HEK293T (cell line): ENCODE results near the gene HMX1.

Experiments
- CTCF ChIA-PET: fragments of 350-600 bp; formaldehyde crosslinking; extraction: SDS; loops from one replicate; lab custom pipeline; 2021; ENCODE audit warnings: antibody characterized with exemption, inconsistent platforms; lab: Yijun Ruan, JAX
- POLR2A ChIA-PET: fragments of 350-600 bp; formaldehyde crosslinking; extraction: SDS; loops from one replicate; lab custom pipeline; 2020; ENCODE audit warnings: antibody characterized with exemption, inconsistent platforms; lab: Yijun Ruan, JAX
- DNase-seq: peaks from one replicate; pipeline ENCODE4 v3.0.0; 2012; ENCODE audit warnings: mixed read lengths; ENCODE audit errors: extremely low spot score
- ARNT ChIP-seq: fragments of 450-650 bp; IDR thresholded peaks from 2 replicates; pipeline ENCODE4 v1.6.1; 2017; ENCODE audit warnings: mild to moderate bottlenecking
- BHLHE40 ChIP-seq: fragments of 450-650 bp; IDR thresholded peaks from 2 replicates; pipeline ENCODE4 v1.6.1; 2016; ENCODE audit warnings: mild to moderate bottlenecking, moderate library complexity, borderline replicate concordance
- CTBP1 ChIP-seq: fragments of 450-650 bp; IDR thresholded peaks from 2 replicates; pipeline ENCODE4 v1.6.1; 2016; ENCODE audit warnings: borderline replicate concordance
- ELF4 ChIP-seq: fragments of 450-650 bp; IDR thresholded peaks from 2 replicates; pipeline ENCODE4 v1.6.1; 2017; ENCODE audit warnings: antibody characterized with exemption
- FOXA1 ChIP-seq: fragments of 450-650 bp; IDR thresholded peaks from 2 replicates; pipeline ENCODE4 v1.6.1; 2016; ENCODE audit warnings: mild to moderate bottlenecking
- FOXK2 ChIP-seq: fragments of 450-650 bp; IDR thresholded peaks from 2 replicates; pipeline ENCODE4 v1.6.1; 2016; ENCODE audit warnings: mild to moderate bottlenecking
- FOXM1 ChIP-seq: fragments of 450-650 bp; IDR thresholded peaks from 2 replicates; pipeline ENCODE4 v1.6.1; 2017; ENCODE audit warnings: mild to moderate bottlenecking, borderline replicate concordance
- HDGF ChIP-seq: fragments of 450-650 bp; IDR thresholded peaks from 2 replicates; pipeline ENCODE4 v1.6.1; 2017; ENCODE audit warnings: antibody characterized with exemption, borderline replicate concordance
- L3MBTL2 ChIP-seq: fragments of 450-650 bp; conservative IDR thresholded peaks from 2 replicates; pipeline ENCODE4 v1.6.1; 2016; ENCODE audit warnings: mild to moderate bottlenecking
- LEF1 ChIP-seq: fragments of 450-650 bp; IDR thresholded peaks from 2 replicates; pipeline ENCODE4 v1.6.1; 2017; ENCODE audit warnings: mild to moderate bottlenecking, borderline replicate concordance
- NFRKB ChIP-seq: fragments of 450-650 bp; IDR thresholded peaks from 2 replicates; pipeline ENCODE4 v1.6.1; 2016; ENCODE audit warnings: mild to moderate bottlenecking, moderate library complexity
- SP1 ChIP-seq: fragments of 450-650 bp; IDR thresholded peaks from 2 replicates; pipeline ENCODE4 v1.6.1; 2017
- SUZ12 ChIP-seq: fragments of 450-650 bp; IDR thresholded peaks from 2 replicates; pipeline ENCODE4 v1.6.1; 2016; ENCODE audit warnings: mild to moderate bottlenecking
- TARDBP ChIP-seq: fragments of 450-650 bp; IDR thresholded peaks from 2 replicates; pipeline ENCODE4 v1.6.1; 2016
- ZNF384 ChIP-seq: fragments of 450-650 bp; IDR thresholded peaks from 2 replicates; pipeline ENCODE4 v1.6.1; 2016
- TF ChIP-seq, protein P1 (sequence below): fragments of 450-650 bp; IDR thresholded peaks from 2 replicates; pipeline ENCODE4 v1.6.1; 2016

HMX1 gene

DNA sequence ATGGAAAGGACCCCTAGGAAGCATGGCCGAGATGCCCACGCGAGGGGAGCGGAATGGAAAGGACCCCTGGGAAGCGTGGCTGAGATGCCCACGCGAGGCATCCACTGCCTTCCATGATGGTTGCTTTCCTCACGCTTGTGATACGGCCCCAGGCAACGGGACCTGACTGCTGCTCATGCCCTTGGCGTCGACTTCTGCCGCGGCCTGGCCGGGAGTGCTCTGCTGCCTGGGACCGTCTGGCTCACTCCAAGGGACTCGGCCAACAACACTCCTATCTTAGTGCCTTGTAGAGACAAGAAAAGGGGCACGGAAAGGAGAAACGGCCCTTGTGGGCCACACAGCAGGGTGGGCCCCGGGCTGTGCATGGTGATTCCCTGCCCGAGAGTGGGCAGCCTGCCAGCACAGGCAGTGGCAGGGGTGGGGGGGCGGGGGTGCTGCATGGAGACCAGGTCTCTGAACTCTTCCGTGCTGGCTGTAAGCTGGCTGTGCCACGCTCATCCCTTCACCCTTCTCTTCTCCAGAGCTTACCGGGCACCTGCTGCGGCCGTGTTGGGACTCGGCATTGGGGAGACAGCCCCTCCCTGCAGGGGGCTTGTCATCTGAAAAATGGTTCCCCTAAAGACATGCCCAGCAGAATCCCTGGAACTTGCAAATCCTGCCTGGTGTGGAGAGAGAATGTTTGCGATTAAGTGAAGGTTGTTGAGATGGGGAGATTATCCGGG is 38.6 kb upstream of the HMX1 start:
- no peak for DNase-seq
- CTCF ChIA-PET = interaction anchor here (1.5 to 2.6 kb wide), 2 partner anchors 8 to 222 kb away, joined by 4 to 6 read pairs; no protein-coding TSS in a partner anchor
- TF ChIP-seq FOXA1 = no peak
- no peak for TF ChIP-seq CTBP1
- no peak for TF ChIP-seq ZNF384
- no peak for TF ChIP-seq HDGF
- no peak for TF ChIP-seq BHLHE40
- no peak for TF ChIP-seq FOXM1
- no peak for TF ChIP-seq SP1
- no peak for TF ChIP-seq TARDBP
- TF ChIP-seq FOXK2 = no peak
- no peak for TF ChIP-seq NFRKB
- no peak for TF ChIP-seq L3MBTL2
- no peak for TF ChIP-seq ARNT
- TF ChIP-seq, protein P1, sequence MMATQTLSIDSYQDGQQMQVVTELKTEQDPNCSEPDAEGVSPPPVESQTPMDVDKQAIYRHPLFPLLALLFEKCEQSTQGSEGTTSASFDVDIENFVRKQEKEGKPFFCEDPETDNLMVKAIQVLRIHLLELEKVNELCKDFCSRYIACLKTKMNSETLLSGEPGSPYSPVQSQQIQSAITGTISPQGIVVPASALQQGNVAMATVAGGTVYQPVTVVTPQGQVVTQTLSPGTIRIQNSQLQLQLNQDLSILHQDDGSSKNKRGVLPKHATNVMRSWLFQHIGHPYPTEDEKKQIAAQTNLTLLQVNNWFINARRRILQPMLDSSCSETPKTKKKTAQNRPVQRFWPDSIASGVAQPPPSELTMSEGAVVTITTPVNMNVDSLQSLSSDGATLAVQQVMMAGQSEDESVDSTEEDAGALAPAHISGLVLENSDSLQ = no peak
- TF ChIP-seq SUZ12 = no peak
- TF ChIP-seq LEF1 = no peak
- TF ChIP-seq ELF4 = no peak
- POLR2A ChIA-PET = no interaction called here

DNA sequence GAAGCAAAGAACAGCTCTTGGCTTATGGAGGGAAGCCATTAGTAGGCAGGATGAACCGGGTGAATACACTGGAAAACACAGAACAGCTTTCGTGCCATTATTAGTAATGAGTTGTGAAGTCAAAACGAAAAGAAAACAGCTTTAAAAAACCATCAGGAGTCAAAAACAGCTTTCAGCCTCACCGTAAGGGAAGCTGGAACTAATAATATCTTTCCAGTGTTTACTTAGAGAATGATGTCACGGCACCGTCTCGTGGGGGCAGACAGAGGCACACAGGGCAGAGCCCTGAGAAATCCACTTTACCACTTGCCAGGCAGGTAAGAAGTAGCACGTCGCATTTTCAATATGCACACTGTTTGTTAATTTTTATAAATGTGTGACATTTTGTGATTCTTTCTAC is 37.9 kb upstream of the HMX1 start:
- ChIA-PET CTCF (interaction anchor here (0.6 to 2.6 kb wide), 5 partner anchors 9 to 259 kb away, joined by 3 to 6 read pairs (median 3); no protein-coding TSS in a partner anchor), POLR2A (no interaction called here)
- DNase-seq = no peak
- TF ChIP-seq FOXA1 (no peak), ZNF384 (no peak), CTBP1 (no peak), L3MBTL2 (no peak), HDGF (no peak), NFRKB (no peak), SUZ12 (no peak), ELF4 (no peak), LEF1 (no peak), FOXK2 (no peak), ARNT (no peak), TARDBP (no peak), FOXM1 (no peak), BHLHE40 (no peak)
- TF ChIP-seq, protein P1 = no peak

DNA sequence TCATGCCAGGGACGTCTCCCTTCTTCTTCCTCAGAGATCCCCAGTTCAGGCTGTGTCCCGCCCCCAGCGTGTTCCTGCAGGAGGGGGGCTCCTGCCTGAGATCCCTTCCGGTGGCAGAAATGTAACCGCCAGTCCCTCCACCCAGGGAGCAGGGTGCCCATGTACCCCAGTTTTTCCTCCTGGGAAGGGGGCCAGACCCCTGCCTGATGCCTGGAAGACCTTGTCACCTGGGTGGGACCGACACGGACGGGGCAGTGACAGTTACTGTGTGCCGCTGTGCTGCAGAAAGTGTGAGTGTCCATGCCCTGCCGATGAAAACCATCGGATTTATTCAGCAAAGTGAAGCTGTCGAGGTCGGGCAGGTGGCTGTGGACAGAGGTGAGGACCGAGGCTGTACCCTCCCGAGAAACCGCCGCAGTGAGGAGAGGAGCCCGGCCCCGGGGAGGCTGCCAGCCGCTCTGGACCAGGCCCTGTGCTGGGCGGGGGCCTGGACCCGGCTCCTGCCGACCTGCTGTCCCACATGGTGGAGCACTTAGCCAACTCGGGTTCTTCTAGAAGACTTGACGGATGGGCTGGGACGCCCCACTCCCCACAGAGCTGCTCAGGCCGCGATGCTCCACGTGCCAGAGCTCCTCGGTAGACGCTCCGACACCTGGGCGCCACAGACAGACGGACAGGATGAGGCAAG is 36.7 kb upstream of the HMX1 start:
- no peak for TF ChIP-seq HDGF
- CTCF ChIA-PET = interaction anchor here (0.6 to 2.6 kb wide), 2 partner anchors 10 to 1078 kb away, joined by 3 to 6 read pairs; no protein-coding TSS in a partner anchor
- POLR2A ChIA-PET = no interaction called here
- no peak for DNase-seq

DNA sequence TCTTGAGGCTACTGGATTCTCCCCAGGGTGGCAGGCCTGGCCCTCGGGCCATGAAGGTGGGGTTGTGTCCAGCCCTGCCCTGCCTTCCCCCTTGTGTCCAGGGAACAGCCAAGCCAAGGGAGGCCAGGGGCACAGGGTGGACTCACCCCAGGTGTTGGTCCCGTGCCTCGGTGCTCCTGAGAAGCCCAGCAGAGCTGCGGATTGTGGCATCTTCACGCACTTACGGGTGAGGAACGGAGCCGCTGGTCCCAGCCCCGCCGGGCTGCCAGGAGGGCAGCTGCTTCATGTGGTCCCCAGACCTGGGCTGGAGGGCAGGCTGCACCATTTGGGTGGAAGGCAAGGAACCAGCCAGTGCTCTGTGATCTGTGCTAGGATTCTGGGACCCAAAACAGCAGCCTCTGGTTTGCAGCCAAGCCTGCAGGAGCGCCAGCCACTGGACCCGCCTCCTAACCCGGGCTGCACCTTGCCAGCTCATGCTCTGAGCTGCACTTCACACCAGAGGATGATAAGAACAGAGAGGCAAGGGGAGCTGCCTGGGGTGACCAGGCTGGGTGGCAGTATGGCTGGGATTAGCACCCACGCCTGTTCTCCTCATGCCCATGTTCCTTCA is 36.1 kb upstream of the HMX1 start:
- POLR2A ChIA-PET = no interaction called here
- no peak for DNase-seq
- TF ChIP-seq ARNT (no peak), HDGF (no peak)
- CTCF ChIA-PET = interaction anchor here (2.6 kb wide), 1 partner anchor 11 kb away, joined by 6 read pairs; no protein-coding TSS in a partner anchor

DNA sequence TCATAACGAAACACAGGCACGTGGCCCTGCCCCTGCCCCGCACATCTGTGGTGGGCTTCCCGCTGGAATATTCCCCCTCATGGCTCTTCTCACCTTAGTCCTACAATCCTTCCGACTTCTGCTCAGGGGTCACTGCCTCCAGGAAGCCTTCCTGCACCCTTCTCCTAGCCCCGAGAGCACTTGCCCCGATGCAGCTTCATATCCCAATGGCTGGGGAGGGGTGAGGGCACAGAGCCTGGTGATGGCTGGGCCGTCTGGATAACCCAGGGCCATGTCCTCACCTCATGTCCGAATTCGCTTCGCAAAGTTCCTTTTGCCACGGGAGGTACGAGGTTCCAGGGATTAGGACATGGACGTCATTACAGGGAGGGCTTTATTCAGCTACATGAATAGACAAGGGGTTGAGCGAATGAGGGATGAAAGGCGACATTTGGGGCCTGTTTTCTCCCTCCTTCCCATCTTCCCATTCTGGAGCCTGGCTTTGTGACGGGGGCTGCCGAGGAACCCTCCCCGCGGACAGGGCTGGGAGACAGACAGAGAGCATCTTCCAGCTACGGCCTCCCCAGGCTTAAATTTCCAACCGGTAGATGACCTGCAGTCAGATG is 35.5 kb upstream of the HMX1 start:
- no peak for DNase-seq
- CTCF ChIA-PET = interaction anchor here (2.6 kb wide), 1 partner anchor 11 kb away, joined by 6 read pairs; no protein-coding TSS in a partner anchor
- POLR2A ChIA-PET = no interaction called here
- TF ChIP-seq HDGF (no peak), BHLHE40 (no peak)

DNA sequence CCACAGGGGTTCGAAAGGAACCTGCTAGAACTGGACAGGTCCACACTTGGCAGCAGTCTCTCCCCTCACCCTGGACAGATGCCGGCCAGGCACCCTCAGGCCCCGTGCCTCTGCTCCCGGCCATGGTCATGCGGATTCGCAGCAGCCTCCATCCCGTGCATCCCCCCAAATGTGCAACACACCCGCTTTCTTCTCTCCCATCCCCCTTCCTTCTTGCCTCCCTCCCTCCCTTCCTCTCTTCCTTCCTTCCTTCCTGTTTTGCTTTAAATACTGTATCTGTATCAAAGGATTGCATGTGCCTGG is 35.0 kb upstream of the HMX1 start:
- POLR2A ChIA-PET = no interaction called here
- DNase-seq = no peak
- CTCF ChIA-PET = no interaction called here
- TF ChIP-seq ELF4 (no peak), HDGF (no peak)
